Pancreas (tissue), 10 donors: ENCODE results near the gene C2CD4C. TPM values are rescaled to one million over a fixed set of nuclear protein-coding genes. Genes with fewer than 3 reads are reported as not detected.

Experiments
- ATAC-seq, 4 donors: fragments of 200-7000 bp; cut with Tn5 transposase; one replicate each; pipeline versions ENCODE4 v1.8.0 to v1.9.1; 2020; ENCODE audit warnings: mild to moderate bottlenecking in 4 of 4, moderate library complexity in 4 of 4
- DNase-seq, 6 donors: peaks; one replicate each; pipeline ENCODE4 v3.0.0-alpha.2; 2020
- FAIRE-seq: peaks from 2 replicates; lab custom pipeline; 2012; peaks lifted over from hg19 to GRCh38; lab: Jason Lieb, UNC
- H3K27ac ChIP-seq, 4 donors: fragments of 200-600 bp; sonication (generic); 1 replicate in 3 of 4; 2 replicates in 1 of 4; pipeline versions ENCODE4 v1.5.0 to v1.8.0; 2020
- H3K27me3 ChIP-seq, 4 donors: fragments of 200-600 bp; one replicate each; pipeline ENCODE4 v1.8.0; 2021
- H3K36me3 ChIP-seq, 3 donors: fragments of 200-600 bp; sonication (generic) in 1 of 3; one replicate each; pipeline versions ENCODE4 v1.5.0 to v1.8.0; 2020 to 2021
- H3K4me1 ChIP-seq, 3 donors: fragments of 200-600 bp; one replicate each; pipeline ENCODE4 v1.8.0; 2021
- H3K4me3 ChIP-seq, 4 donors: fragments of 200-600 bp; sonication (generic) in 2 of 4; one replicate each; pipeline versions ENCODE4 v1.5.0 to v1.8.0; 2020 to 2021
- H3K9me3 ChIP-seq, 4 donors: fragments of 200-600 bp; one replicate each; pipeline ENCODE4 v1.8.0; 2021
- CTCF ChIP-seq, 4 donors: fragments of 200-600 bp; sonication (generic) in 3 of 4; IDR thresholded peaks; one replicate each; pipeline versions ENCODE4 v1.5.0 to v1.8.0; 2021; ENCODE audit warnings: antibody characterized with exemption in 4 of 4
- WGBS, 2 donors: extraction: QIAGEN DNeasy Blood & Tissue Kit; methylation state at CpG; one replicate each; pipeline ENCODE4 v1.1.7; 2013; 5-methylcytosine and 5-hydroxymethylcytosine counted together
- intact Hi-C, 3 donors: fragments of 100-400 bp; cut with DNase I; formaldehyde crosslinking; loops; one replicate each; pipeline versions ENCODE4 v1.11.1 to v1.14.2; 2022
- polyA plus RNA-seq, 2 donors: library from polyadenylated mRNA; stranded (reverse); fragments of 200-250 nt; gene quantifications; one replicate each; pipeline ENCODE4 v1.2.3, GENCODE V29; 2013
- total RNA-seq, 6 donors: library from RNA; stranded (reverse); fragmentation: NEBNext Ultra II Directional in 4 of 6; extraction: Animal tissue kit (Norgen Biotek cat#: 25700) in 4 of 6; gene quantifications; one replicate each; pipeline versions ENCODE4 v1.2.1 to v1.2.4, GENCODE V29; 2021 to 2023
- donor health status: healthy with polysubstance abuse.
- donor health status: DM: no; HTN: no; CAD: no; lungs with moderate emphysema.
- donor health status: DM: no; HTN: no; CAD: no.
- donor health status: control.
- donor health status: control.
- donor health status: Bipolar disorder and iron deficiency.
- donor health status: DM: yes; HTN: yes; CAD: no.
- donor health status: DM: no; HTN: no; CAD: no.
- donor health status: DM: no; HTN: no; CAD: no.
- donor health status: DM: yes; HTN: yes; CAD: no.

C2CD4C gene
- total and polyA plus RNA-seq, 8 donors = 0.16 to 2.1 (median 0.90) TPM

DNA sequence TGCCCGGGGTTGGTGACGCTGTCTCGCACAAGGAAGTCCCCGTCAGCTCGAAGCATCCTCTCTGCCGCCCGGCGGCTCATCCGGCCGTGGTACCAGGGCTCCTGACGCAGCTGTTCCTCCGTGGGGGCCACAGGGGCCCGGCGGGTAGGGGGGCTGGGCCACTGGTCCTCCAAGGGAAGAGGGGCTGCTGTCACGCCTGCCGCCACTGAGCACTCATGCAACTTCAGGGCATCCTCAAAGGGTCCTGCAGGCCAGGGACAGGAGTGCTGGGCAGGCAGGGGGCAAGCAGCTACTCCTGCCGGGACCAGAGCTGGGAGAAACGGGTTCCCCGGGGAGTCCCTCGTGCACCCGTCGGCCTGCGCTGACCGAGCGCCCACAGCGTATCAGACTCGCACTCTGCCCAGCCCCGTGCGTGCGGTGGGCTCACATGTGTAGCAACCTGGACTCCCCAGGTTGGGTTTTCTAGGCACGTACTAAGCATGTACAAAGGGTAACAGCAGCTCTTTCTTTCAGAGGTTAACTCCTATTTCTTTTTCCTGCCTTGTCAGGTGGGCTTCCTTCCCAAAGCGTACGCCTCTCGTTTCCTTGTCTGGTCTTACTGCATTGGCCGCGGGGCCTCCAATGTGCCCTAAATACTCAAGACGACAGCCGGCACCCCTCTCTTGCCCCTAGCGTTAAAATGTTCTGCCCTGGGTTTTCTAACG, 13.4 kb upstream of the C2CD4C start:
- H3K36me3 ChIP-seq = peaks cover 0 to 7% (median 3%) of the 10 kb centered on the region in 3 donors
- H3K27me3 ChIP-seq = no peaks in the 10 kb centered on the region
- intact Hi-C loops = no loop called here
- DNase-seq (peak in 1 of 6 donors; percentile 52), FAIRE-seq (no peak), ATAC-seq (no peak)
- no peaks in the 10 kb centered on the region for H3K4me1 ChIP-seq
- no peak overlapping the region for H3K27ac ChIP-seq
- no peaks in the 10 kb centered on the region for H3K9me3 ChIP-seq
- no peak overlapping the region for H3K4me3 ChIP-seq
- TF ChIP-seq CTCF (IDR thresholded peaks at IDR 0.05) = no peak
- WGBS, 2 donors = 88 to 89% methylated on average over 38 to 40 of the region's 40 CpGs

DNA sequence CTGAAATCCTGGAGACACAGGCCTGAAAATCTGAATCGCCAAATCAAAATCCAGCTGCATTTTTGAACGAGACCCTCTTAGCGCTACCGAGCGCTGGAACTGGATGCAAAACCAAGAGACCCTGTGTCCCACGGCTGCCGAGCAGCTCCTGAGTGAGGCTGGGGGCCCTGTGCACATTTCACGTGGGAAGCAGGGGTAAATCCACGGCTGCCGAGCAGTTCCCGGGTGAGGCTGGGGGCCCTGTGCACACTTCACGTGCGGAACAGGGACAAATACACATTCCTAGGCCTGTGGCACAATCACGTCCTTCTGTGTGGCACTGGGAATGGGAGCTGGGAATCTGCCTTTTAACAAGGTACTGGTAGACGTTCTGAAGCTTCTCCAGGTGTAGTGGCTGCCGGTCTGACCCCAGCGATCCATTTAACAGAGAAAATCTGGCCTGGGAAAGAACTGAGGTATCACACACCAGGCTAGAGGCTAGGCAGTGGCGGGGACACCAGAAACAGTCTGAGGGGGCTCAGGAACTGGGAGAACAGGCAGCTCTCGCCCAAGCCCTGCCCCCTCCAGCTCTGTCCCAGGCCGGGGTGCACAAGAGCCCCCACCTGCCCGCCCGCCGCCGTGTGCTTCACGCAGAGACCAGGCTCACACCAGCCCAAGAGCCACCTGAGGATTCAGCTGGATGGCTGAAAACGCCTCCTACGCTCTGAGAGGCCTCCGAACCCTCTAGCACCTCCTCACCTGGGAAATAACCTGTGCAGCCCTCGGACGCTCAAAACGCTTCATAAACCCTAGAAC, 11.0 kb upstream of the C2CD4C start:
- ATAC-seq = no peak
- H3K4me1 ChIP-seq = no peaks in the 10 kb centered on the region
- H3K9me3 ChIP-seq = no peaks in the 10 kb centered on the region
- FAIRE-seq = no peak
- intact Hi-C loops = no loop called here
- WGBS, 2 donors = 90% methylated on average over 31 of the region's 31 CpGs
- no peak for TF ChIP-seq CTCF (IDR thresholded peaks at IDR 0.05)
- H3K27ac ChIP-seq = no peak overlapping the region
- DNase-seq = peak in 1 of 6 donors; percentile 44
- peaks cover 0 to 16% (median 3%) of the 10 kb centered on the region in 3 donors for H3K36me3 ChIP-seq
- H3K4me3 ChIP-seq = no peak overlapping the region
- no peaks in the 10 kb centered on the region for H3K27me3 ChIP-seq

DNA sequence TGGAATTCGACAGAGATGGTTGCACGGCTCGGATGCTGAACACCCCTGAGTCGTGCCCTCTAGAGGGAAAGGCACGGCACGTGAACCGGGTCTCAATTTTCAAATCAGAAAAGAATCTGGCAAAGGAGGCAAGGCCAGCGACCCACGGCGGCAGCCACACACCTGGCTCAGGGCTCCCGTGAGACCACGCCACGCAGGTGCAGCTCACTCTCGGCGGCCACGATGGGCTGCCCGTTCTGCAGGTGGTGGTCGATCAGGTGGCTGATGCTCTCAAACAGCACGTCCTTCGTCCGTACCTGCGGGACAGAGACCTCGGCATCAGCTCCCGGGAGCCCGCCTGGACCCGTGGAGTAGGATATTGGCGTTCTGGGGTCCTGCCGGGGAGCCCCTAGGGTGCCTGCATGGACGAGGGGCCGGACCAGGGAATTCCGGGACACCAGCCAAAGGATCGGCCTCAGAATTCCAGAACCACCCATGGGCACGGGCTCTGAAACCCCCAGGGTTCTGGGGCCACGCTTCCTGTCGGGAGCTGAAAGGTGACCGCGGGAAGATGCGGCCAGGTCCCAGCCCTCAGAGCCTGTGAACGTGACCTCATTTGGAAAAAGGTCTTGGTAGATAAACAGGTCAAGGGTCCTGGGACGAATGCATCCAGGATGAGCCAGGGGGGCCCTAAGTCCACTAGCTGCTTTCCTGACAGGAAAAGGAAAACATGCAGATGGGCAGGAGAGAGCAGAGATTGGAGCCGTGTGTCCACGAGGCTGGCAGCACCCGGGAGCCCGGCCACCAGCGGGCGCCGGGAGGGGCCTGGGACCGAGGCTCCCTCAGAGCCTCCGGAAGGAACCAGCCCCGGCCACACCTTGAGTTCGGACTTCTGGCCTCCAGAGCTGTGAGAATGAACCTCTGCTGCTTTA, 10.1 kb upstream of the C2CD4C start:
- WGBS, 2 donors = 87 to 88% methylated on average over 51 of the region's 51 CpGs
- intact Hi-C loops = no loop called here
- no peak overlapping the region for H3K4me3 ChIP-seq
- no peaks in the 10 kb centered on the region for H3K9me3 ChIP-seq
- H3K36me3 ChIP-seq = peaks cover 0 to 16% (median 3%) of the 10 kb centered on the region in 3 donors
- FAIRE-seq (no peak), DNase-seq (peak in 2 of 6 donors; percentile 46 to 60), ATAC-seq (no peak)
- no peak overlapping the region for H3K27ac ChIP-seq
- TF ChIP-seq CTCF (IDR thresholded peaks at IDR 0.05) = no peak
- H3K27me3 ChIP-seq = no peaks in the 10 kb centered on the region
- H3K4me1 ChIP-seq = no peaks in the 10 kb centered on the region

DNA sequence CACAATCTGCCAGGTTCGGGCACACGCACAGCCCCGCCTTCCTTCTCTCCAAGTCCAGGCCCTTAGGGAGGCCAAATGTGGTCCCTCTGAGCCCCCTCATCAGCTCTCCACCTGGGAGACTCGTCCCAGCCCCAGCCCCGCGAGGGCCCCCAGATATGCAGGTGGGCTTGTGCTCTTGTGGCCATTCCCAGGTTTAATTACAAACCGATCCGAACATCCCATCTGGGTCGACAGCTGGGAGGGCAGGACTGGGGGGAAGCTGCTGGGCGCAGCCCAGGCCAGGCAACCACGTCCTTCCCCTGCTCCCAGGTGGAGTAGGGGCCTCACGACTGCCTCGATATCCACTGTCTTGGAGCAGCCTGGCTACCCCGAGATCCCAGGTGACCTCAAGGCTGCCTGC, 7.5 kb upstream of the C2CD4C start:
- DNase-seq = no peak
- no peaks in the 10 kb centered on the region for H3K9me3 ChIP-seq
- H3K27ac ChIP-seq = no peak overlapping the region
- 90% methylated on average over 14 of the region's 14 CpGs for WGBS, 2 donors
- peaks cover 0 to 16% (median 3%) of the 10 kb centered on the region in 3 donors for H3K36me3 ChIP-seq
- no peak for TF ChIP-seq CTCF (IDR thresholded peaks at IDR 0.05)
- no peak overlapping the region for H3K4me3 ChIP-seq
- no peaks in the 10 kb centered on the region for H3K4me1 ChIP-seq
- no peak for FAIRE-seq
- intact Hi-C loops = no loop called here
- ATAC-seq = no peak
- H3K27me3 ChIP-seq = no peaks in the 10 kb centered on the region
